ENCODE results near the gene HIP1R. TPM values are rescaled to one million over a fixed set of nuclear protein-coding genes. Genes with fewer than 3 reads are reported as not detected.

The HIP1R gene
- total and polyA plus RNA-seq, 10 of the 15 experiments (the other 5 are each of a cell fraction or from before 2014, with no cell fraction given) = 0.18 to 27.7 (median 11.7) TPM

DNA sequence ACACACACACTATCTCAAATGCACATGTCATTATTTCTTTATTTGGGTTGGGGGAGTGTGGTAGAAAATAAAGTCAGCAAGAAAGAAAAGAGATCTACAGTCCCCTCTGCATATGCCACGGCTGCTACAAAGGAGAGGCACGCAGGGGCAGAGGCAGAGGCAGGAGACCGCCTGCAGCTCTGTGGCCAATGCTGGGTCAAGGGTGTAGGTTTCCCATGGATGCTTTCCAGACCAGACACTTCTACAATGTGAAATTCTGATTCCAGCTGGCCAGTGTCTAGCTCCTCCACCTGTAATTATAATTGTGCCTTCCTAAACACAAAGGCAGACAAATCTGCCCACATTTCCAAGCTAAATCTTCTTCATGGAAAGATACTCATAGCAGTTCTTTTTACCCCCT lies 41.5 kb downstream of the HIP1R start (continued):
- no peak for TF ChIP-seq BACH1 (IDR thresholded peaks at IDR 0.05; ENCODE audit: borderline replicate concordance)

DNA sequence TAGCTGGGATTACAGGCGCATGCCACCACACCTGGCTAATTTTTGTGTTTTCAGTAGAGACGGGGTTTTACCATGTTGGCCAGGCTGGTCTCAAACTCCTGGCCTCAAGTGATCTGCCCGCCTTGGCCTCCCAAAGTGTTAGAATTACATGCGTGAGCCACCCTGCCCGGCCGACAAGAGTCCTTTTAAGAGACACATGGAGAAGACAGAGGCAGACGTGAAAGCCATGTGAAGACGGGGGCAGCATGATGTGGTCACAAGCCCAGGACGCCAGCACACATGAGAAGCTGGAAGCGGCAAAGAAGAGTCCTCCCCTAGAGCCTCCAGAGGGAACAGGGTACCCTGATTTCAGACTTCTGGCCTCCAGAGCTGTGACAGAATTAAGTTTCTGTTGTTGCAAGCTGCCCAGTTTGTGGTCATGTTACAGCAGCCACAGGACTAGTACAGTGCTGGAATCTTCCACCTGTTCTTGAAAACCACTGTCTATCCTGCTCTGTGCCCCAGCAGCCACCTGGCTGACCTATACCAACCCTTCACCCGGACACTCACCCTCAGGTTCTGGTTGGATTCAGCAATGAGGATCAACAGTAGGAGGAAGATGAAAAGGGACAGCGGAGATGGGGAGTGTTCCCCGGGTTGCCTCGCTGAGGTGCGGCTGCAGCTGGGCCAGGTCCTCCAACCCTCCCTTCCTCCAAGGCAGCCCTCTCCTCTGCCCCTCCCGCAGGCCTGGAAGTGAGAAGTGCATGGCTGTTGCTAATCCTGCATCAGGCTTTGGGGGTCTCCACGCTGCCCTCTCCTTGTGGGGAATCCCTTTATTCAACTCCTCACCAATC lies 43.7 kb downstream of the HIP1R start:
- DNase-seq (ENCODE audit: low read depth, low spot score) (no peak), ATAC-seq (peak; percentile 5; the same call in 2 of the 3 replicates), FAIRE-seq (no peak)
- ChIA-PET RAD21 (ENCODE audit: unreplicated experiment) (interaction anchor here (1.3 kb wide), 1 partner anchor 15 kb away, joined by 4 read pairs; no protein-coding TSS in a partner anchor), POLR2A (interaction anchor here (0.8 to 5.6 kb wide), 4 partner anchors 10 to 67 kb away, joined by 3 to 25 read pairs (median 8); no protein-coding TSS in a partner anchor), CTCF (interaction anchor here (0.9 to 8.9 kb wide), 3 partner anchors 12 to 77 kb away, joined by 3 to 107 read pairs (median 14); partner anchors contain the start of gene VPS37B), SMC1A (ENCODE audit: uncharacterized antibody, unreplicated experiment) (interaction anchor here (1.3 to 5.5 kb wide), 7 partner anchors 7 to 57 kb away, joined by 5 to 31 read pairs (median 7); no protein-coding TSS in a partner anchor)
- Histone ChIP-seq H3K4me1 (ENCODE audit: control insufficient read depth, insufficient read depth, low read length) (peaks cover 29% of the 10 kb centered on the region), H3K4me2 (ENCODE audit: control insufficient read depth, insufficient read depth) (no peak overlapping the region), H3K79me2 (ENCODE audit: control insufficient read depth, insufficient read depth, low read length) (peaks cover 14% of the 10 kb centered on the region), H3K9ac (ENCODE audit: control insufficient read depth, insufficient read depth, low read length) (no peak overlapping the region), H2AFZ (ENCODE audit: control insufficient read depth, low read depth, low read length) (no peak overlapping the region), H3K9me3 (replicated peaks; ENCODE audit: control insufficient read depth, insufficient read depth, low read length) (no peaks in the 10 kb centered on the region), H3K4me3 (no peak overlapping the region), H3K36me3 (ENCODE audit: control insufficient read depth in 2 of 2, insufficient read depth in 2 of 2, low read length in 1 of 2) (peaks cover 0 to 7% of the 10 kb centered on the region in 2 experiments; a peak in 2 of 4 replicates), H4K20me1 (ENCODE audit: control insufficient read depth, insufficient read depth) (no peaks in the 10 kb centered on the region; the same call in 1 of the 2 replicates), H3K27me3 (replicated peaks in 1 of 2; ENCODE audit: control insufficient read depth in 2 of 2, insufficient read depth in 2 of 2, low read length in 1 of 2) (no peaks in the 10 kb centered on the region; a peak in 1 of 4 replicates), H3K27ac (ENCODE audit: control insufficient read depth, insufficient read depth) (no peak overlapping the region)
- intact Hi-C loops (cut with micrococcal nuclease; ENCODE audit: unreplicated experiment) = loop anchor here (10.0 kb wide), 1 partner anchor 356 kb away; the partner anchor contains the start of genes MPHOSPH9 and MTRFR
- TF ChIP-seq MYB (IDR thresholded peaks at IDR 0.05; ENCODE audit: borderline replicate concordance, low read depth, low read length) = no peak
- TF ChIP-seq POLR2AphosphoS5 (IDR thresholded peaks at IDR 0.05; ENCODE audit: low read length) = no peak
- TF ChIP-seq, protein P1, sequence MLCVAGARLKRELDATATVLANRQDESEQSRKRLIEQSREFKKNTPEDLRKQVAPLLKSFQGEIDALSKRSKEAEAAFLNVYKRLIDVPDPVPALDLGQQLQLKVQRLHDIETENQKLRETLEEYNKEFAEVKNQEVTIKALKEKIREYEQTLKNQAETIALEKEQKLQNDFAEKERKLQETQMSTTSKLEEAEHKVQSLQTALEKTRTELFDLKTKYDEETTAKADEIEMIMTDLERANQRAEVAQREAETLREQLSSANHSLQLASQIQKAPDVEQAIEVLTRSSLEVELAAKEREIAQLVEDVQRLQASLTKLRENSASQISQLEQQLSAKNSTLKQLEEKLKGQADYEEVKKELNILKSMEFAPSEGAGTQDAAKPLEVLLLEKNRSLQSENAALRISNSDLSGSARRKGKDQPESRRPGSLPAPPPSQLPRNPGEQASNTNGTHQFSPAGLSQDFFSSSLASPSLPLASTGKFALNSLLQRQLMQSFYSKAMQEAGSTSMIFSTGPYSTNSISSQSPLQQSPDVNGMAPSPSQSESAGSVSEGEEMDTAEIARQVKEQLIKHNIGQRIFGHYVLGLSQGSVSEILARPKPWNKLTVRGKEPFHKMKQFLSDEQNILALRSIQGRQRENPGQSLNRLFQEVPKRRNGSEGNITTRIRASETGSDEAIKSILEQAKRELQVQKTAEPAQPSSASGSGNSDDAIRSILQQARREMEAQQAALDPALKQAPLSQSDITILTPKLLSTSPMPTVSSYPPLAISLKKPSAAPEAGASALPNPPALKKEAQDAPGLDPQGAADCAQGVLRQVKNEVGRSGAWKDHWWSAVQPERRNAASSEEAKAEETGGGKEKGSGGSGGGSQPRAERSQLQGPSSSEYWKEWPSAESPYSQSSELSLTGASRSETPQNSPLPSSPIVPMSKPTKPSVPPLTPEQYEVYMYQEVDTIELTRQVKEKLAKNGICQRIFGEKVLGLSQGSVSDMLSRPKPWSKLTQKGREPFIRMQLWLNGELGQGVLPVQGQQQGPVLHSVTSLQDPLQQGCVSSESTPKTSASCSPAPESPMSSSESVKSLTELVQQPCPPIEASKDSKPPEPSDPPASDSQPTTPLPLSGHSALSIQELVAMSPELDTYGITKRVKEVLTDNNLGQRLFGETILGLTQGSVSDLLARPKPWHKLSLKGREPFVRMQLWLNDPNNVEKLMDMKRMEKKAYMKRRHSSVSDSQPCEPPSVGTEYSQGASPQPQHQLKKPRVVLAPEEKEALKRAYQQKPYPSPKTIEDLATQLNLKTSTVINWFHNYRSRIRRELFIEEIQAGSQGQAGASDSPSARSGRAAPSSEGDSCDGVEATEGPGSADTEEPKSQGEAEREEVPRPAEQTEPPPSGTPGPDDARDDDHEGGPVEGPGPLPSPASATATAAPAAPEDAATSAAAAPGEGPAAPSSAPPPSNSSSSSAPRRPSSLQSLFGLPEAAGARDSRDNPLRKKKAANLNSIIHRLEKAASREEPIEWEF (IDR thresholded peaks at IDR 0.05; ENCODE audit: insufficient replicate concordance, low read depth, low read length) = no peak
- TF ChIP-seq CBX3 (IDR thresholded peaks at IDR 0.05; ENCODE audit: borderline replicate concordance, low read depth) = no peak
- peak; percentile 29; the same call in 1 of the 2 replicates for TF ChIP-seq RUNX3 (IDR thresholded peaks at IDR 0.05; ENCODE audit: low read length)
- TF ChIP-seq CHD2 (IDR thresholded peaks at IDR 0.05; ENCODE audit: borderline replicate concordance, low read depth, low read length) = no peak
- 68% methylated on average over 17 of the region's 17 CpGs for WGBS (ENCODE audit: insufficient coverage, insufficient replicate concordance, low lambda C conversion rate, missing lambda C conversion rate)
- BruUV-seq (replicated peaks) = no TSS peak
- in situ Hi-C loops (cut with MboI) = no loop called here

Data from GM12878 (cell line).